Endothelial cell of umbilical vein (primary cell): ENCODE results near the gene RTEL1. TPM values are rescaled to one million over a fixed set of nuclear protein-coding genes. Genes with fewer than 3 reads are reported as not detected.

ENCODE experiments used
- BruUV-seq: library from RNA; stranded (reverse); fragments of 400-500 nt; replicated peaks from 2 replicates; lab custom pipeline; 2021; lab: Mats Ljungman, UMichigan
- CTCF ChIA-PET: fragments of 300-600, 350-600 bp; sonication (Branson Sonifier 250); formaldehyde crosslinking; loops from one replicate; lab custom pipeline; 2021; ENCODE audit warnings: antibody characterized with exemption, inconsistent platforms; lab: Charles Lee
- POLR2A ChIA-PET: fragments of 300-600, 350-600 bp; sonication (Branson Sonifier 250); formaldehyde crosslinking; loops from one replicate; lab custom pipeline; 2021; ENCODE audit warnings: antibody characterized with exemption, inconsistent platforms; lab: Charles Lee
- DNase-seq: peaks from one replicate; pipeline ENCODE4 v3.0.0-alpha.2; 2011; ENCODE audit warnings: low read depth, low spot score
- FAIRE-seq: peaks from 2 replicates; lab custom pipeline; 2011; peaks lifted over from hg19 to GRCh38; lab: Jason Lieb, UNC
- H2AFZ ChIP-seq: 2 replicates; pipeline ENCODE4 v1.6.0; 2012; ENCODE audit warnings: low read depth, low read length, control low read depth, inconsistent platforms
- H3K27ac ChIP-seq: 2 replicates; pipeline ENCODE4 v1.5.1; 2011; ENCODE audit warnings: low read depth, mild to moderate bottlenecking, control low read depth, low read length, moderate library complexity; ENCODE audit not compliant: insufficient read depth
- H3K27me3 ChIP-seq, 2 experiments: 2 replicates each; pipeline versions ENCODE4 v1.6.0 to v1.6.1; 2011; ENCODE audit warnings: low read length in 2 of 2, mixed read lengths in 1 of 2; ENCODE audit not compliant: control insufficient read depth in 2 of 2, insufficient read depth in 2 of 2
- H3K36me3 ChIP-seq, 2 experiments: 2 replicates in 1 of 2; 3 replicates in 1 of 2; pipeline ENCODE4 v1.5.1; 2011; ENCODE audit warnings: low read length in 2 of 2, mild to moderate bottlenecking in 1 of 2, moderate library complexity in 1 of 2; ENCODE audit not compliant: control insufficient read depth in 2 of 2, insufficient read depth in 2 of 2; ENCODE audit errors: extremely low read depth in 1 of 2
- H3K4me1 ChIP-seq: 3 replicates; pipeline ENCODE4 v1.5.1; 2011; ENCODE audit warnings: mild to moderate bottlenecking, low read length; ENCODE audit not compliant: control insufficient read depth, insufficient read depth; ENCODE audit errors: extremely low read depth
- H3K4me2 ChIP-seq: 2 replicates; pipeline ENCODE4 v1.6.1; 2011; ENCODE audit warnings: low read length, control low read depth, mixed read lengths; ENCODE audit not compliant: insufficient read depth
- H3K4me3 ChIP-seq, 3 experiments: fragments of 200-600 bp in 1 of 3; sonication (generic), shearing (Covaris generic) in 1 of 3; replicated peaks in 1 of 3; 2 replicates each; pipeline ENCODE4 v1.5.1; 2011 to 2016; ENCODE audit warnings: control low read depth in 3 of 3, low read length in 3 of 3, mild to moderate bottlenecking in 2 of 3, inconsistent platforms in 1 of 3, low read depth in 1 of 3, moderate library complexity in 1 of 3; ENCODE audit not compliant: insufficient read depth in 1 of 3
- H3K79me2 ChIP-seq: 2 replicates; pipeline ENCODE4 v1.6.0; 2012; ENCODE audit warnings: low read length, inconsistent platforms; ENCODE audit not compliant: control insufficient read depth, insufficient read depth
- H3K9ac ChIP-seq: replicated peaks from 2 replicates; pipeline ENCODE3; 2011; ENCODE audit warnings: low read length, control low read depth; ENCODE audit not compliant: insufficient read depth; ENCODE audit errors: extremely low read depth
- H3K9me1 ChIP-seq: replicated peaks from 3 replicates; pipeline ENCODE4 v1.6.0; 2011; ENCODE audit warnings: mild to moderate bottlenecking, low read length; ENCODE audit not compliant: control insufficient read depth, insufficient read depth; ENCODE audit errors: extremely low read depth
- H3K9me3 ChIP-seq: replicated peaks from 2 replicates; pipeline ENCODE4 v1.5.1; 2012; ENCODE audit warnings: low read length, inconsistent platforms; ENCODE audit not compliant: control insufficient read depth, insufficient read depth
- H4K20me1 ChIP-seq: replicated peaks from 2 replicates; pipeline ENCODE3; 2011; ENCODE audit warnings: mild to moderate bottlenecking, low read length; ENCODE audit not compliant: control insufficient read depth, insufficient read depth; ENCODE audit errors: extremely low read depth
- CTCF ChIP-seq, 2 donors: IDR thresholded peaks; 1 replicate in 1 of 2; 2 replicates in 1 of 2; pipeline ENCODE4 v1.5.1; 2011; ENCODE audit warnings: low read length in 2 of 2, mild to moderate bottlenecking in 2 of 2, moderate library complexity in 2 of 2, control low read depth in 1 of 2, inconsistent platforms in 1 of 2, low read depth in 1 of 2; ENCODE audit not compliant: insufficient read depth in 1 of 2; ENCODE audit errors: extremely low read depth in 1 of 2
- EZH2 ChIP-seq: IDR thresholded peaks from 2 replicates; pipeline ENCODE4 v1.6.1; 2012; ENCODE audit warnings: borderline replicate concordance, low read depth, mild to moderate bottlenecking, moderate library complexity, low read length, inconsistent platforms; ENCODE audit not compliant: severe bottlenecking
- FOS ChIP-seq: IDR thresholded peaks from 2 replicates; pipeline ENCODE4 v1.6.1; 2011; ENCODE audit warnings: mild to moderate bottlenecking, low read length, moderate library complexity, borderline replicate concordance; ENCODE audit not compliant: insufficient read depth
- GATA2 ChIP-seq: IDR thresholded peaks from 2 replicates; pipeline ENCODE4 v1.7.0; 2011; ENCODE audit warnings: low read depth, mild to moderate bottlenecking, moderate library complexity, mixed read lengths, low read length; ENCODE audit not compliant: insufficient read length, insufficient read depth
- JUN ChIP-seq: IDR thresholded peaks from 2 replicates; pipeline ENCODE4 v1.6.1; 2011; ENCODE audit warnings: borderline replicate concordance, low read depth; ENCODE audit not compliant: insufficient read length, insufficient read depth
- MAX ChIP-seq: IDR thresholded peaks from 2 replicates; pipeline ENCODE4 v1.6.1; 2011; ENCODE audit not compliant: insufficient read depth, insufficient read length
- MYC ChIP-seq: IDR thresholded peaks from one replicate; pipeline ENCODE4 v1.6.1; 2011; ENCODE audit warnings: mild to moderate bottlenecking, low read depth, low read length
- POLR2A ChIP-seq: IDR thresholded peaks from 2 replicates; pipeline ENCODE4 v1.6.1; 2012; ENCODE audit warnings: low read depth, mild to moderate bottlenecking, control low read depth, low read length
- POLR2AphosphoS5 ChIP-seq: IDR thresholded peaks from 2 replicates; pipeline ENCODE4 v1.6.1; 2012; ENCODE audit warnings: low read depth, mild to moderate bottlenecking, control low read depth, low read length, moderate library complexity; ENCODE audit not compliant: insufficient read depth
- dilution Hi-C: fragments of 300-500 bp; cut with MboI; formaldehyde crosslinking; loops from one replicate; pipeline ENCODE4 v1.15.0; 2019; ENCODE audit warnings: low sequenced_read_pairs; ENCODE audit not compliant: extremely low pct_ligation_motif_present
- intact Hi-C: fragments of 100-400 bp; cut with micrococcal nuclease; formaldehyde crosslinking; loops from one replicate; pipeline ENCODE4 v1.10.0; 2022
- polyA plus RNA-seq, 4 experiments: library from polyadenylated mRNA; depleted of rRNA in 3 of 4; stranded (reverse) in 3 of 4; unstranded in 1 of 4; fragments of >200 nt; gene quantifications; 2 replicates each; pipeline versions ENCODE4 v1.2.1 to v1.2.3, GENCODE V29; 2011 to 2012; ENCODE audit warnings: missing spikeins in 1 of 4
- total RNA-seq: library from RNA; stranded (reverse); gene quantifications from 2 replicates; pipeline ENCODE4 v1.2.3, GENCODE V29; 2021

Gene RTEL1
- total and polyA plus RNA-seq, 2 donors (not counting 3 experiments of a cell fraction or from before 2014, with no cell fraction given), result 17.0 to 44.9 TPM

GRCh38 chr20:63690003-63690897 lies 32.1 kb downstream of the RTEL1 start:
- Histone ChIP-seq H3K27ac (no peak overlapping the region), H3K27me3 (no peaks in the 10 kb centered on the region), H3K9ac (no peak overlapping the region), H3K36me3 (no peaks in the 10 kb centered on the region), H3K4me2 (no peak overlapping the region), H3K9me3 (no peaks in the 10 kb centered on the region), H2AFZ (no peak overlapping the region), H4K20me1 (no peaks in the 10 kb centered on the region), H3K9me1 (no peaks in the 10 kb centered on the region), H3K4me1 (peaks cover 31% of the 10 kb centered on the region), H3K4me3 (no peak overlapping the region), H3K79me2 (peaks cover 4% of the 10 kb centered on the region)
- intact Hi-C loops, result no loop called here
- POLR2A ChIA-PET, result interaction anchor here (0.6 kb wide), 1 partner anchor 12 kb away, joined by 3 read pairs; no protein-coding TSS in a partner anchor
- BruUV-seq, result no TSS peak
- CTCF ChIA-PET, result no interaction called here
- DNase-seq (no peak), FAIRE-seq (no peak)
- TF ChIP-seq CTCF (IDR thresholded peaks at IDR 0.05; ENCODE audit: extremely low read depth in 1 of 2, insufficient read depth in 1 of 2, low read depth in 1 of 2, low read length in 2 of 2) (no peak), POLR2AphosphoS5 (no peak), MAX (no peak), EZH2 (no peak), MYC (no peak), FOS (no peak), POLR2A (no peak), GATA2 (no peak), JUN (no peak)
- dilution Hi-C loops, result no loop called here
